ENCODE data around the gene CKB. TPM values are rescaled to one million over a fixed set of nuclear protein-coding genes. Genes with fewer than 3 reads are reported as not detected.

CKB gene
- total RNA-seq, 2 experiments from 2014 or later: 0.82 to 3.0 TPM

GRCh38 chr14:103542605-103543088 lies 20.0 kb upstream of the CKB start:
- intact Hi-C loops (cut with micrococcal nuclease; ENCODE audit: unreplicated experiment): no loop called here
- Histone ChIP-seq H3K4me2 (ENCODE audit: low read length) (no peak overlapping the region), H3K9me2 (ENCODE audit: insufficient read depth, low read length) (no peaks in the 10 kb centered on the region), H3K79me2 (ENCODE audit: insufficient read depth, low read depth, low read length) (no peaks in the 10 kb centered on the region), H3K4me3 (ENCODE audit: low read depth, low read length, poor library complexity, severe bottlenecking) (no peak overlapping the region), H4K20me1 (ENCODE audit: insufficient read depth, low read length) (no peaks in the 10 kb centered on the region), H3K27ac (ENCODE audit: low read depth, low read length, poor library complexity, severe bottlenecking) (no peak overlapping the region), H2AFZ (ENCODE audit: low read length) (no peak overlapping the region), H3K36me3 (ENCODE audit: insufficient read depth, low read length) (no peaks in the 10 kb centered on the region), H3K9me3 (ENCODE audit: low read length) (no peaks in the 10 kb centered on the region), H3K4me1 (ENCODE audit: insufficient read depth, low read length, poor library complexity, severe bottlenecking) (no peaks in the 10 kb centered on the region)
- ChIA-PET CTCF (ENCODE audit: unreplicated experiment) (no interaction called here), POLR2A (no interaction called here)
- TF ChIP-seq EZH2phosphoT487 (IDR thresholded peaks at IDR 0.05; ENCODE audit: borderline replicate concordance, low read depth, low read length) (no peak), CTCF (conservative IDR thresholded peaks at IDR 0.05; ENCODE audit: low read length) (no peak)
- no TSS peak for BruUV-seq (replicated peaks)
- no peak for DNase-seq (ENCODE audit: low spot score)

- H3K36me3 ChIP-seq (ENCODE audit: insufficient read depth, low read length): no peaks in the 10 kb centered on the region
- H3K79me2 ChIP-seq (ENCODE audit: insufficient read depth, low read depth, low read length): no peaks in the 10 kb centered on the region
- no peak for DNase-seq (ENCODE audit: low spot score)
- POLR2A ChIA-PET: no interaction called here
- TF ChIP-seq CTCF (conservative IDR thresholded peaks at IDR 0.05; ENCODE audit: low read length): no peak
- H3K4me1 ChIP-seq (ENCODE audit: insufficient read depth, low read length, poor library complexity, severe bottlenecking): no peaks in the 10 kb centered on the region
- H2AFZ ChIP-seq (ENCODE audit: low read length): no peak overlapping the region
- H3K9me2 ChIP-seq (ENCODE audit: insufficient read depth, low read length): no peaks in the 10 kb centered on the region
- H3K27ac ChIP-seq (ENCODE audit: low read depth, low read length, poor library complexity, severe bottlenecking): no peak overlapping the region
- no peaks in the 10 kb centered on the region for H3K9me3 ChIP-seq (ENCODE audit: low read length)
- BruUV-seq (replicated peaks): no TSS peak
- H3K4me2 ChIP-seq (ENCODE audit: low read length): no peak overlapping the region
- H3K4me3 ChIP-seq (ENCODE audit: low read depth, low read length, poor library complexity, severe bottlenecking): no peak overlapping the region
- H4K20me1 ChIP-seq (ENCODE audit: insufficient read depth, low read length): no peaks in the 10 kb centered on the region; the same call in 1 of the 2 replicates
- intact Hi-C loops (cut with micrococcal nuclease; ENCODE audit: unreplicated experiment): no loop called here
- CTCF ChIA-PET (ENCODE audit: unreplicated experiment): no interaction called here
Observed at GRCh38 chr14:103541709-103542604, 19.3 kb upstream of the CKB start.

Measured in OCI-LY7 (cell line).